ENCODE measurements around the gene ACACA. TPM values are rescaled to one million over a fixed set of nuclear protein-coding genes. Genes with fewer than 3 reads are reported as not detected.
A peak's percentile ranks its signal among the peaks of the same experiment; 100 is the strongest.
"Not testable (repeated sequence)": the region's sequence is repeated elsewhere in the genome, so short reads cannot be mapped to it uniquely, and the experiment has no call there.

ACACA gene
- total RNA-seq, 1 experiment from 2014 or later: 31.6 TPM

DNA sequence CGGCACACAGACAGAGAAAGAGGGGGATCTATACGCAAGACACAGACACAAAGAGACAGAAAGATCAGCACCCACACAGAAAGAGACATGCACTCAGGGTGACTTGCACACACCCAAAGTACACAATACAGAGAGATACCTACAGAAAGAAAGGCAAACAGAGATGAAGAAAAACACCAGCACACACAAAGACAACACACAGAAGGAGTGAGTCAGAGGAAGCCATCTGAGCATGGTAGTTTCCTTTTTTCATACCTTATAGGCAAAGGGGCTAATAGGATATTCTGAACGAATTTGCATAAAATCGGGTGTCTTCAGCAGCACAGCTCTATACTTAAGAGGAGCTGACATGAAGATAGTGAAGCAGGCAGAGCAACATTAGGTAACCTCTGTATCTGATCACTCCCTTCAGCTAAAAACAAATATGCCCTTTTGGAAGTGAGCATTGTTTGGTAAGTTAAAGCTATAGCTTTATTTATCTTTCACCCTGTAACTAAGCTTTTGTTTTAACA is 259.3 kb downstream of the ACACA start:
- no peak for DNase-seq

DNA sequence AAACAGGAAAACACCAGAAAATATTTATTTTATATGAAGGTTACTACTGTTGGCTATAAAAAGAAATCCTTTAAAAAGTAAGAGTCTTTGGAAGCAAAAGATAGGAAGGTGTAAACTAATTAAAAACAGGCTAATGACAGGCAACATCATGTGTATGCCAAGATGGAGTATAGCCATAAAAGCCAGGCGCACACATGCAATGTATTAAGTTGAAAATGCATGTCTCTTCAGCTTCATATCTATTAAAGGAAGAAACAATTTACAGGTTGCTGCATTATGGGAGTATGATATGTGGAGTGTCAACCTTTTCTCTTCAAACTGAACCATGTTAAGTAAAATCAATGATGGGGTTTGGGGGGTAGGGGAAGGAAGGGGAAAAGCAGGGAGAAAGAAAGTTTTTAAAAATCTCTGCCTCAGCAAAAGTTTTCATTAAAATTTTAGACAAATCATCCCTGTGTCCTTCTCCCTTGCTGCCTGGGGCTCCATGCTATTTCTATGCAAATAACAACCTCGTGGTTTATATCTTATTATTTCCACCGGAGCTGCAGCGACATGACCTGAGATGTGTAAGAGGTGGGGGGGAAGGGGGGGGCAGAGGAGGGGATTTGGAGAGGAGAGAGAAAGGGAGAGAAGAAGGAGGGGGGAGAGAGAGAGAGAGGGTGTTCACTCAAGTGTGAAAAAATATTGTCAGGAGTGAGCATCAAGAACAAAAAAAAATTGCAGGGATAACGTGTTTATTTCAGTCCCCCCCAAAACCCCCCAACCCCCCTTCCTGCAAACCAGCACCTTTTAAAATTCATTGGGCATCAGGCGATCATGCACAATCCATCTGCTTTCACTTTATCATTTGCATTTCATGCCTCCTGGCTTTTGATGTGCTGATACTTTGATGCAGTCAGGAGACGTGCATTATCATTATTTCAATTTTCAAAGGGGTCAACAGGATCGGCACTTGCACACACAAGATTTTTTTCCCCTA is 260.3 kb downstream of the ACACA start:
- no peaks in the 10 kb centered on the region for H3K27me3 ChIP-seq (ENCODE audit: control insufficient read depth, insufficient read depth, low read length)
- no peaks in the 10 kb centered on the region; the same call in none of the 2 replicates for H3K36me3 ChIP-seq (replicated peaks; ENCODE audit: control insufficient read depth, insufficient read depth, low read length)
- no peak overlapping the region for H3K4me3 ChIP-seq (ENCODE audit: insufficient read depth, low read depth, low read length)
- no peak for DNase-seq

More for the DNA sequence above, 259.3 kb downstream of the ACACA start:
- Histone ChIP-seq H3K27me3 (ENCODE audit: control insufficient read depth, insufficient read depth, low read length) (no peaks in the 10 kb centered on the region), H3K4me3 (ENCODE audit: insufficient read depth, low read depth, low read length) (no peak overlapping the region), H3K36me3 (replicated peaks; ENCODE audit: control insufficient read depth, insufficient read depth, low read length) (no peaks in the 10 kb centered on the region; the same call in none of the 2 replicates)

DNA sequence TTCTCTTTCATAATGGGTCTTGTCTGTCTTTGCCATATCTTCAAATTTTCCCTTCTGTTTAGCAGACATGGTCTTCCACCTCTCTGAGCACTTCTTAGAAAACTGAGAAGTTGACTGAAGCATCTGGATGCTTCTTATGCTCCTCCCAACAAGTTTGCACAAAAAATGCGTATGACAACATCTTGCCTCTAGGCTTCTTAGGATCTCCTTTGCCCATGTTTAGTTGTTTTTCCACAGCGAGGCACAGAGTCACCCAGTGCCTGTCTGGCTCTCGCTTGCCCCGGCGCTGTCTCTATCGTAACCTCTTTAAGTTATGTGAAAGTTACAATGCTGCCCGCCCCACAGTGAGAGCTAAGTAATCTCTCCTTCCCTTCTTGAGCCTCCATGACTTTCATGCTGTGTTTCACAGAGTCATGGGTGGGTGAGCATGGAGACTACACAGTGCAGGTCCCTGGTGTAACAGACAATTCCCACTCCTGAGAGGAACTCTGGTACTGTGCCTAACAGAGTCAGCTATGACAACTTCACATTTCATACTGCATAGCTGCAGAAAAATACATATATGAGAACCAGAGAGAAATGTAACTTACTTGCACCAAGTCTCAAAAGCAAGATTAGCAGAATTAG is 262.4 kb downstream of the ACACA start:
- H3K36me3 ChIP-seq (replicated peaks; ENCODE audit: control insufficient read depth, insufficient read depth, low read length): no peaks in the 10 kb centered on the region; the same call in none of the 2 replicates
- H3K27me3 ChIP-seq (ENCODE audit: control insufficient read depth, insufficient read depth, low read length): no peaks in the 10 kb centered on the region
- DNase-seq: no peak
- H3K4me3 ChIP-seq (ENCODE audit: insufficient read depth, low read depth, low read length): no peak overlapping the region

DNA sequence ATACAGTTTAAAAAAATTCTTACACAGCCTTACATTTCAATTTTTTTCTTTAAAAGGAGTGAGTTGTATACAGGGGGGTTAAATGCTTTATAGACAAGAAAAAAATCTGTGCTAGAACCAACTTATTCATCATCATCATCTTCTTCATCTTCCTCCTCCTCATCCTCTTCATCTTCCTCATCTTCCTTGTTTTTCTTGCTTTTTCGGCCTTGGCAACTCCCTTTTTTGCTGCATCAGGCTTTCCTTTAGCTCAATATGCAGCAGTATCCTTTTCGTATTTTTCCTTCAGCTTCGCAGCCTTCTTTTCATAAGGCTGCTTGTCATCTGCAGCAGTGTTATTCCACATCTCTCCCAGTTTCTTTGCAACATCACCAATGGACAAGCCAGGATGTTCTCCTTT is 263.1 kb downstream of the ACACA start:
- not testable (repeated sequence) for H3K27me3 ChIP-seq (ENCODE audit: control insufficient read depth, insufficient read depth, low read length)

DNA sequence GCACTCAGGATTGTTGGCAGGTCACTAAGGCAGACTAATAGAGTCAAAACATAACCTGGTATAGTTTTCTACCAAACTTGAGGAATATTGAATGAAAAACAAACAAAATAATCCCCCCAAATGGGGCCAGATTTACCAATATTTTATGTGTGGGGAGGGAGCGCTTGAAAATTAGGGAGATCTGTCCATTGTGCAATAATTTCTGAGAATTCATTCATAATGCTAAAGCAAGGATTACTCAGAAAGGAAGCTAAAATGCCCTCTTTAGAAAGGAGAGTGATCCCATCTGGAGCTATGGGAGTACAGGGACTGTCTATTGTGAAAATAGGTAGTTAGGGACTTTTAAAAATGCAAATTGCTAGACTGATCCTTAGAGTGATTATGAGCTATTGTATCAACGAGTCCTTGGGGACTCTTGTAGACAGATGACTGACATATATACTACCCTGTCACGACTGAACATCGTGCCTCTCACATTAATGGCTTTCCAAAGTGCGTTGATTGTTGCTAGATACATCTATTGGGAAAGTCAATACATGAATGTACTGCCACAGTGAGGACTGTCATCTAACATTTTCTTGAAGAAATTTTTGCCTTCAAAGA is 264.2 kb downstream of the ACACA start:
- DNase-seq: no peak
- H3K27me3 ChIP-seq (ENCODE audit: control insufficient read depth, insufficient read depth, low read length): no peaks in the 10 kb centered on the region
- no peaks in the 10 kb centered on the region; the same call in 1 of the 2 replicates for H3K36me3 ChIP-seq (replicated peaks; ENCODE audit: control insufficient read depth, insufficient read depth, low read length)
- no peak overlapping the region for H3K4me3 ChIP-seq (ENCODE audit: insufficient read depth, low read depth, low read length)

More for the DNA sequence above, 263.1 kb downstream of the ACACA start:
- not testable (repeated sequence) for H3K4me3 ChIP-seq (ENCODE audit: insufficient read depth, low read depth, low read length); H3K36me3 ChIP-seq (replicated peaks; ENCODE audit: control insufficient read depth, insufficient read depth, low read length); DNase-seq

DNA sequence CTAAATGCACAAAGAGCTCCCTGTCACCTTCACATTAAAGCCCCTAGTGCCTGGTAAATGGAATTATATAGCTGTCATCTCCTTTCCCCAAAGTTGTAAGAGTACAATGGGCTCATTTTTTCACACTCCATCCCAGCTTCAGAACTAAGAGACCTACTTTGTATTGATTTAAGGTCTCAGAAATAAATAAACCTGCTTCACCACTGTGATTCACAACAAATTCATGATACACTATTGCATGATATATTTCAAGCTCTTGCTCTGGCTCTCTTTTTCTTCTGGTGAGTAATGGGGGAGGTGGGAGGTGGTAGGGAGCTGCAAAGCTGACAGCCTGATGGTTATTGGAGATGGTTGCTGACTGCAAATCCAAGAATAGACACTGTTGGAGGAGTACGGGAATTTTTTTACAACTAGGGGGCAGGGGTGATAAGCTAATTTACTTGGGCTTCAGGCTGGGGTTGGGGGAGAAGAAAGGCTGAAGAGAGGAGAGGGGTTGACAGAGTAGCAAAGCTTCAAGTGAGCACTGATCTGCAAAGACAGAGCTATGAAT is 268.0 kb downstream of the ACACA start:
- no peak for DNase-seq
- no peak overlapping the region for H3K4me3 ChIP-seq (ENCODE audit: insufficient read depth, low read depth, low read length)
- H3K27me3 ChIP-seq (ENCODE audit: control insufficient read depth, insufficient read depth, low read length): no peaks in the 10 kb centered on the region
- no peaks in the 10 kb centered on the region for H3K36me3 ChIP-seq (replicated peaks; ENCODE audit: control insufficient read depth, insufficient read depth, low read length)

DNA sequence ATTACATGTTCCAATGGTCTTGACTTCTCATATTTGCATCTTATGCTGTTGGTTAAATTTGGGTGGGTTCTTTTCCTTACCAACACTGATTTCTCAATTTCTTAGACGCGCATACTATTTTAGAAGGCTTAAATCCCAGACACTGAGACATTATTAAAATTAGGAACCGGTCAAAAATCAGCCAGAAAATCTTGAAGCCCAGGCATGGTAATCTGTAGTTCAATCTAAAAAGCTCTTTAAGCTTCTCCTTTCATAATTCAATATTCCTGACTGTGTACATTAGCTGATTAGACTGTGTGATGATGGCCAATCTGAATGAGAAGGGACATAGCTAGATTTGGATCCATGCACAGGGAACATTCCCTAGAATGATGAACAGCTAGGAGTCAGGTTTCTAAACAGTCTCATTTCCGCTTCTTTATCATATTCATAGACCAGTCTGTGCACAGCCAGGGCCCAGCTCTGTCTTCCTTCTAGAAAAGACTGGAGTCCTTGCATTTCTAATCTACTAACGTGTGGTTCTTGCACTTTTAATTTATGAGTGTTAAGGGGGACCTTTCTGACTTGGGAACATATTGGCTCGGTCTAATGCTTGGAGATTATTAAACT is 268.6 kb downstream of the ACACA start:
- no peak for DNase-seq
- no peaks in the 10 kb centered on the region for H3K36me3 ChIP-seq (replicated peaks; ENCODE audit: control insufficient read depth, insufficient read depth, low read length)
- H3K4me3 ChIP-seq (ENCODE audit: insufficient read depth, low read depth, low read length): no peak overlapping the region
- H3K27me3 ChIP-seq (ENCODE audit: control insufficient read depth, insufficient read depth, low read length): no peaks in the 10 kb centered on the region

DNA sequence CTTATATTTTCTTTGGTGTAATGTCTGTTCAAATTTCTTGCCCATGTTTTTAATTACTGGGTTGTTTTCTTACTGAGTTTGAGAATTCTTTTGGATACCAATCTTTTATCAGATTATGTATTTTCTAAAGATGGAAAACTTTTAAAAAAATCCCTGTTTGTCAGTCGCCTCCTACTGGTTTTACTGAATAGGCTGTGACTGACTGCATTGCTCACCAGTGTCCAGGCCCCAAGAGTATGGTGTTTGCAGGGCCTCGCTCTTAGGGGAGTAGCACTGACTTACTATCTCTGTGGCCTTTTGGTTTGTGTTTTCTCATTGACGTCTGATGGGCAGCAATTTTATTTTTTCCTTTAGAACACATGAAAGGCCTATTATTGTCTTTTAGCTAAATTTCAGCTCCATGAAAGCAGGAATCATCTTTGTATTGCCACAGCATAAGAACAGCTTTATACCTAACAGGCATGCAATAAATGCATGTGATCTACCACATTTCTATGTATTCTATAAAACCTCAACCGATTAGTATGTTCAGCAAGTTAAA is 269.5 kb downstream of the ACACA start:
- no peaks in the 10 kb centered on the region for H3K36me3 ChIP-seq (replicated peaks; ENCODE audit: control insufficient read depth, insufficient read depth, low read length)
- no peaks in the 10 kb centered on the region for H3K27me3 ChIP-seq (ENCODE audit: control insufficient read depth, insufficient read depth, low read length)
- DNase-seq: no peak
- no peak overlapping the region for H3K4me3 ChIP-seq (ENCODE audit: insufficient read depth, low read depth, low read length)

DNA sequence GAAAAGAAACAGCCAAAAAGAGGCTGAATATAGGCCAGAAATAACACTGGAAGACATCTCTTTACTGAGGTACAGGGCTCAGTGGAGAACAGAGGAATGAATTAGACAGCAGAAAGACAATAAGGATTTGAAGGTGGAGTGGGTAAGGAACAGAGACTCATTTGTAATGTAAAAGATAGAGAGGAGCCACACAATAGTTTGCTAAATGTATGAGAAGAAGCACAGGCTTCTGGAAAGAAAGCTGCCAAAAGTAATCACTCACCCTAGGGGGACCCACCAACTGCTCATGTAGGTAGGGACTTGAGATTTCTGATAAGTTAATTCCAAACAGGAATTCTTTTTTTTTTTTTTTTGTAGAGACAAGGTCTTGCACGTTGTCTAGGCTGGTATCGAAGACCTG is 271.1 kb downstream of the ACACA start:
- no peaks in the 10 kb centered on the region for H3K27me3 ChIP-seq (ENCODE audit: control insufficient read depth, insufficient read depth, low read length)
- DNase-seq: no peak
- H3K4me3 ChIP-seq (ENCODE audit: insufficient read depth, low read depth, low read length): no peak overlapping the region
- H3K36me3 ChIP-seq (replicated peaks; ENCODE audit: control insufficient read depth, insufficient read depth, low read length): no peaks in the 10 kb centered on the region

DNA sequence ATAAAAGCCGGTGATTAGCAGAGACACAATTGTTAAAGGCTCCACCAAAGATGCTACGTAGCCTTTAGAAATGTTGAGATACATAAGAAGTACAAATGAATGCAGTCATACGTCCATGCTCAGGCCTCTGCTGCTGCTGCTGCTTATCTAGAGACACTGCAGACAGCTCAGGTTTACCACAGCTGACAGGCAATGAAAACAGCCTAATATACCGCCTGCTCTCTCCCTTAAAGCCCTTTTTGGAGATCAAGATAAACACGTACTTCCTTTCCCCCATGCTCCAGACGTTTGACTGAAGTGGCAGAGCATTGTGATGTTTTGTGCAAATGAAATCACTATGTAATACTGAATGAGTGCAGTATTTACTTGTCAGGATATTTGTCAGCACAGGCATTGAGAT is 272.6 kb downstream of the ACACA start:
- H3K4me3 ChIP-seq (ENCODE audit: insufficient read depth, low read depth, low read length): no peak overlapping the region
- no peaks in the 10 kb centered on the region for H3K27me3 ChIP-seq (ENCODE audit: control insufficient read depth, insufficient read depth, low read length)
- no peak for DNase-seq
- peaks cover 4% of the 10 kb centered on the region for H3K36me3 ChIP-seq (replicated peaks; ENCODE audit: control insufficient read depth, insufficient read depth, low read length)

DNA sequence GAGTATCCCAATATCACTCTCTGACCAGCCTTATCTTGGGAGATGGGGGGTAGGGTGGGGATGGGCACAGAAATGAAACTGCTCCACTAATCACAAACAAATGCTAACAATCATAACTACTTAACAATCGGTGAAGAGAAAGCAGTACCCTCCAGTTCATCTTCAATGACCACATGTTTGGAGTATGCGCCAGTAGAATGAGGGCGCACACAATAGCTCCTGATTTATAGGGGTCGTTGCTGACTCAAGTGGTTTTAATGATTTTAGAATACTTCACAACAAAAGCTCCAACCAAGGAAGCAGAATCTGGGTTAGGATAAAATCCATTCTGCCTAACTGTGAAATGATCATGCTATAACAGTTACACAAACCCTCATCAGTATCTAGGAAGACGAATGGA is 273.5 kb downstream of the ACACA start:
- Histone ChIP-seq H3K36me3 (replicated peaks; ENCODE audit: control insufficient read depth, insufficient read depth, low read length) (peaks cover 4% of the 10 kb centered on the region), H3K27me3 (ENCODE audit: control insufficient read depth, insufficient read depth, low read length) (no peaks in the 10 kb centered on the region), H3K4me3 (ENCODE audit: insufficient read depth, low read depth, low read length) (no peak overlapping the region)
- no peak for DNase-seq

DNA sequence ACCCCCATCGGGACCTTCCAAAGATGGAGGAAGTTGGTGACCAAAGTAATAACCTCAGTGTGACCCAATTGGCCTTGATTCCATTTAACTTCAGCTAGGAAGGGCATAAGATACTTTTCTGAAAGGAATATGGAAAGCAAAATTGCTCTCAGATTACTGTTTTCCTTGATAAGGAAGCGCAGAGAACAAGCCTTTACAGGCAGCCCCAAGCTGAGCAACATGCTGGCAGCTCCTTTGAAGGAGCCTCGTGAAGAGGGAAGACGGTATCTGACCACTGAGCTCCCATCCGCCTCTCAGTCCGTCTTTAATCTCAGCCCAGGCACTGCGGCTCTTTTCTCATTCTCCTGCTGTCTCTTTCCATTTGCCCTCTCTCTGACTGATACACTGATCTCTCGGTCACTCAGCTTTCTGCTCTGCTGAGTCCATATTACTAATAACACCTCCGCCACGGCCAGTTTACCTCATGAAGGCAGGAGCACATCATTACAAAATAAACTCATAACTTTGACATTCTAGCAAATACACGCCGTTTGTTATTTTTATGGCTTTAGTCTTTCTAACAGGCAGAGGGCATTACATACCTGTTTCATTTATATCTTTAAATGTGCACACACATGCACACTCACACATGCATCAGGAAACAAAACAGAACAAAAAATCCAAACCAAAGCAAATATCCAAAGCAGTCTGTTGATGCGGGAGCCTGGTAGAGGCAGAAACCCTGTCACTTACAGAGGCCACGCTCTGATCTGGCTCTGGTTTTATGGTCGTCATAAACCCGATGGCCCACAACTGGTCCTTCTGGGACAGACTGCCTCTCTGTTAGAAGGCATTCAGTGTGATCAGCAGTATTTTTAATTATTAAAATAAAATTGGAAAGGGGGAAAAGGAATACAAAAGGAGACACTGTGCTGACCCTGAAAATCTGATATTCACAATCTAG is 274.7 kb downstream of the ACACA start:
- peaks cover 4% of the 10 kb centered on the region for H3K36me3 ChIP-seq (replicated peaks; ENCODE audit: control insufficient read depth, insufficient read depth, low read length)
- DNase-seq: no peak
- no peak overlapping the region for H3K4me3 ChIP-seq (ENCODE audit: insufficient read depth, low read depth, low read length)
- no peaks in the 10 kb centered on the region for H3K27me3 ChIP-seq (ENCODE audit: control insufficient read depth, insufficient read depth, low read length)

DNA sequence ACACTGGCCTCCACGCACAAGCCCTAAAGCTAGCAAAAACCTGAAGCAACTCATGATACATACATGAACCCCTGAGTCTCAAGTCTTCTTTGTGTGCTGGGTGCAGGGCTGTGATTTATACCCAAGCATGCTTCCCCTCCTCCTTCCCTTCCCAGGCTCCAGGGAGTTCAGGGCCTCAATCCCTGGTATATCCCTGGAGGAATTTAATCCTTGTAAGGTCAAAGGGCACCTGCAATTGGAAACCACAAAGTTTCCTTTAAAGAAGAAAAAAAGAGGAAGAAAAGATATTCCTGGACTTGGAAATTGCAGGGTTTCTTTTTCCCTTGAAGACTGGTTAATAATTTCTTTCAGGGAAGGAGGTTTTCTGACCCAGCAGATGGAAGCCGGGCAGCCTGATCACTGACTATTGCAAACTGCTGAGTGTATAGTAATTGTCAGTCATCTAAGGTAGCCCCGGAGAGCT is 275.6 kb downstream of the ACACA start:
- no peaks in the 10 kb centered on the region for H3K27me3 ChIP-seq (ENCODE audit: control insufficient read depth, insufficient read depth, low read length)
- H3K36me3 ChIP-seq (replicated peaks; ENCODE audit: control insufficient read depth, insufficient read depth, low read length): peaks cover 4% of the 10 kb centered on the region
- no peak overlapping the region for H3K4me3 ChIP-seq (ENCODE audit: insufficient read depth, low read depth, low read length)
- DNase-seq: peak; percentile 17

Data from H7 (cell line).